GM12874 (cell line): Measurements from ENCODE around the gene CHST12.

ENCODE experiments used
- TF ChIP-seq, protein P1 (sequence below): IDR thresholded peaks from 2 replicates; pipeline ENCODE4 v1.5.1; 2011; ENCODE audit warnings: low read depth, mild to moderate bottlenecking, control low read depth, low read length, moderate library complexity; ENCODE audit not compliant: insufficient read depth

The CHST12 gene

DNA sequence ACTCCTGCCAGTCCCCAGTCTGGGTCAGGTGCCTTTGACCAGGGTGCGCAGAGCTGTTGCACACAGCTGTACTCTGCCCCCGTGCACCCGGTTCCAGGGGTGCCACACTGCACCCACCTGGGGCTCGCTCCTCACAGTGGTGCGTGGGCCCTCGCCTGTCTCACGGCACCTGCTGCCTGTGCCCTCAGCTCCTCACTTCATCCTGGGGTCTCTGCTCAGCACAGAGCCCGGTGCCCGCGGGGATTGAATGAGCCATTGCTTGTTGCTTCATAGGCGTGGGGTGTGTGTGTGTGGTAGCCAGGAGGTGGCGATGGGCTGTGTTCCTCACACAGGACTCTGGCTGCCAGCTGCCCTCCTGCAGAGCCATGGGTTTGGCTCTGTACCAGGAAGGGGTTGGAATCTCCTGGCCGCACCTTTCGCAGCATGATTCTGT, 30.3 kb upstream of the CHST12 start:
- TF ChIP-seq, protein P1, sequence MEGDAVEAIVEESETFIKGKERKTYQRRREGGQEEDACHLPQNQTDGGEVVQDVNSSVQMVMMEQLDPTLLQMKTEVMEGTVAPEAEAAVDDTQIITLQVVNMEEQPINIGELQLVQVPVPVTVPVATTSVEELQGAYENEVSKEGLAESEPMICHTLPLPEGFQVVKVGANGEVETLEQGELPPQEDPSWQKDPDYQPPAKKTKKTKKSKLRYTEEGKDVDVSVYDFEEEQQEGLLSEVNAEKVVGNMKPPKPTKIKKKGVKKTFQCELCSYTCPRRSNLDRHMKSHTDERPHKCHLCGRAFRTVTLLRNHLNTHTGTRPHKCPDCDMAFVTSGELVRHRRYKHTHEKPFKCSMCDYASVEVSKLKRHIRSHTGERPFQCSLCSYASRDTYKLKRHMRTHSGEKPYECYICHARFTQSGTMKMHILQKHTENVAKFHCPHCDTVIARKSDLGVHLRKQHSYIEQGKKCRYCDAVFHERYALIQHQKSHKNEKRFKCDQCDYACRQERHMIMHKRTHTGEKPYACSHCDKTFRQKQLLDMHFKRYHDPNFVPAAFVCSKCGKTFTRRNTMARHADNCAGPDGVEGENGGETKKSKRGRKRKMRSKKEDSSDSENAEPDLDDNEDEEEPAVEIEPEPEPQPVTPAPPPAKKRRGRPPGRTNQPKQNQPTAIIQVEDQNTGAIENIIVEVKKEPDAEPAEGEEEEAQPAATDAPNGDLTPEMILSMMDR, result no peak

DNA sequence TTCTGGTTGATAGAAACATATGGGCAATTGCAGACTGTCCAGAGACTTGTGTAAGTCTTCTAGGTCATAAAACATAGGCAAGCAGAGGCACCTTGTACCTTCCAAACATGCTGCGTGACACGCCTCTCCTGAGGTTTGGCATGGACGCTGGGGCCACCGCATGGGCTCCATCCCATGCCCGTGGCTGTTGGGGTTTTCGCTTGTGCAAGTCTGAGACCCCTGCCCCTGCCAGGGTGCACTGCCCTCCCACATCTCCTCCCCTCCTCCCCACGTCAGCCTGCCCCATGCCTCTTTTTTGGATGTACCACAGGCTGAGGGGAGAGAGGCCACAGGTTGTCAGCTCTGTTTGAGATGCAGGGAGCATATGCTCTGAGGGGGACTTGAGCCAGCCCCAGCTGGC, 29.8 kb upstream of the CHST12 start:
- TF ChIP-seq, protein P1, result no peak

DNA sequence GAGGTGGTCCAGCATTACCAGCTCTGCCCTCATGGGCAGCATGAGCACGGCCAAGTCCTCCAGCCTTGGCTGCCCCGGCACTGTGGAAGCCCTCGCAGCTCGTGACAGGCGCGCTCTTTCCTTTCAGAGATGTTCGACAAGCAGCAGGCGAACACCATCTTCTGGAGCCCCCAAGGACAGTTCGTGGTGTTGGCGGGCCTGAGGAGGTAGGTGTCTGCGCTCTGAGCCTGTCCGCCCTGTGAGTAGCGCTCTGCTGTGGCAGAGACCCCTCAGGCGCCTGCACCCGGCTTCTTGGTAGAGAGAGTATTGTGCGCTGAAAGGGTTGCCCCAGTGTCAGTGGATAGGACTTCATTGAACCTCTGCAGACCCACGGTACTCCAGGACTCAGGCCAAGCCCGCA, 29.0 kb upstream of the CHST12 start:
- TF ChIP-seq, protein P1, result no peak

DNA sequence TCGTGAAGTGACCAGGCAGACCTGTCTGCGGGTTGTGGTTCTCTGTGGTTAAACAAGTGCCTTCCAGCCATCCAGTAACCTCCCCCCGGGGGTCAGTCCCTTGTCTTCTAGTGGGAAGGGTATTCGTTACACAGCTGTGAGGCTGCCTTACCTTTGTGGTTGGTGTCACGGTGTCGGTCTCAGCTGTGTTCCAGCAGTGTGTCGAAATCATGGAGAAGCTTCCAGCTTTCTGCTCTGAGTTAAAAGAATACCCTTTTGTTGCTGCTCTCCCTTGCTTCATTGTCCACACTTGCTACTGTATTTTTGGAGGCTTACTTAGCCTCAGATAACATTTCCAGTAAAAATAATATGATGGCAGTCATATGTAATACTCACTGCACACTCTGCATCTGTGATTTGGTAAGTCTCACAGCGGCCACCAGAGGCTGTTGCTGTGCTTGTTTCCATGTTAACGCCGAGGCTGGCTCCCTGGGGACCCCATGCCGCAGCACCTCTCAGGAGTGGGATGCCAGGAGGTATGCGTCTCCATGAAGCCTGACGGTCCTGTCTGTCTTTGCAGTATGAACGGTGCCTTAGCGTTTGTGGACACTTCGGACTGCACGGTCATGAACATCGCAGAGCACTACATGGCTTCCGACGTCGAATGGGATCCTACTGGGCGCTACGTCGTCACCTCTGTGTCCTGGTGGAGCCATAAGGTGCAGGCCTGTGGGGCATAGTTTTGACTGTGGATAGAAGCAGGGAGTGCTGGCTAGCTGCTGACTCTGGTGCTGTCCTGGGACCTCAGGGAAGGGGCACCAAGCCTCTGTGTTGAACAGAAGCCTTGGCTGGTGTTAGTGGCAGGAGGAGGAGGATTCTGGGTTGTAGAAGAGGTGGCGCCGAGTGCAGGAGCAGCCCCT, 28.3 kb upstream of the CHST12 start:
- TF ChIP-seq, protein P1, result no peak

DNA sequence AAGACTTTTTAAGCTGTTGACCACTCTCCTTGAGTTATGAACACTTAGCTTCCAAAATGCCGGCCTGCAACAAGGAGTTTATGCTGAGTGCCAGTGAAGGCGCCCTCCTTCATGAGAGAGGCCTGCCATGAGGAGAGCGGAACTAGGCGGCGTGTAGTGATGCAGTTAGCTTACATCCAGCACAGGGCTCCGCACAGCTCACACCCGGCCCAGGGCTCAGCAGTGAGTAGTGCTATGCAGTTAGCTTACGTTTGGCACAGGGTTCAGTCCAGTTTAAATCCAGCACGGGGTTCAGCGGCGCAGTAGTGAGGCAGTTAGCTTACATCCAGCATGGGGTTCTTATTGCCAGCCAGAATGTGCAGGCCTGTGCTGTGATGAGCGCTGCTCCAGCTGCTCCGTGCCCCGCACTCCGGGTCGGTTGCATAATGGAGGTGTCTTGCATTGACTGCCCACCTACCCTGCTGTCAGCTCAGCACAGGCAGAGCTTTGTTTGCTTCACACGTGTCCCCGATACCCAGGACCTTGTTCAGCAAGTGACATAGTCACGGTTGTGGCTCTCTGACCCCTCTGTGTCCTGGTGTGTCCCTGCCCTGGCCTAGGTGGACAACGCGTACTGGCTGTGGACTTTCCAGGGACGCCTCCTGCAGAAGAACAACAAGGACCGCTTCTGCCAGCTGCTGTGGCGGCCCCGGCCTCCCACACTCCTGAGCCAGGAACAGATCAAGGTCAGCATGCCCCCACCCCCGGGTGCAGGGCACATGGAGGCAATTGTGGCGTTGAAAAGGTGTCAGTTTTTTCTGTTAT, 26.9 kb upstream of the CHST12 start:
- TF ChIP-seq, protein P1, result no peak

DNA sequence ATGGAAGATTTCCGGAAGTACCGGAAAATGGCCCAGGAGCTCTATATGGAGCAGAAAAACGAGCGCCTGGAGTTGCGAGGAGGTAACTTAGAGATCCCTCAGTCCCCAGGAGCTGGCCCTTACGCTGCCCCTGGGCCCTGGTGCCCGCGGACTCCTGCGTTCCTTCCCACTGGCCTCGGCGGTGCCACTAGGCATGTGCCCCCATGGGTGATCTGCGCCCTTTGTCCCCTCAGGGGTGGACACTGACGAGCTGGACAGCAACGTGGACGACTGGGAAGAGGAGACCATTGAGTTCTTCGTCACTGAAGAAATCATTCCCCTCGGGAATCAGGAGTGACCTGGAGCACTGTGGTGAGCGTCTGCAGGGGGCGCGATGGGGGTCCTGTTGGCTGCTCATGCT, 24.2 kb upstream of the CHST12 start:
- TF ChIP-seq, protein P1, result no peak

DNA sequence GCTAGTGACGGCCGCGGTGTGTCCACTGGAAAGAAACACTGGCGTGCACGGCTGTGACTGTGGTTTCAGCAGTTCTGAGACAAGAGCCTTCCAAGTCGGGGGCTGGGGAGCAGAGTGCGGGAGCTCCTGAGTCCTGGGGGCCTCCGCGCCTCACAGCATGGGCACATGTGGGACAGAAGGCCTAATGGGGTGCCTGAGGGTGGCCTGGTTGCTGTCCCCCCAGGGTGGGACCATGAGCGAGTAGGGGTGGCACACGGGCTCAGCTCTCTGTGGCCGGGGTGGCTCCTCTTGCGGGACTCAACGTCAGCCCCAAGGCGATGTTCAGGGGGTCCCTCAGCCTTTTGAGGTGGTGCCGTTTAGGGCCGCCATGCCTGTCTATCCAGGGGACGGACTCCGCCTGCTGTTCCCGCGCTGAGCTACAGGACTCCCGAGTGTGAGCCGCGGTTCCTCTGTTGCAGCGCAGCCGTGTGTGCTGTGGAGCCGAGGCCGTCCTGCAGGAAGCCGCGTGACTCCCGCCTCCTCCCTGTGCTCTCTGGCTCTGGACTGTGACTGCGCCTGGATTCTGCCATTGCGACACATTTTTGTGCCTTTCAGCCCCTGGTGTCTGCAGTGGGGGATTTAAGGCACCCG, 23.5 kb upstream of the CHST12 start:
- TF ChIP-seq, protein P1, result no peak
